Activated naive CD8-positive, alpha-beta T cell treated with anti-CD3 and anti-CD28 coated beads, Interleukin-2, amount 10 ng/mL, durations not matched to agents 7 days and 5 days (primary cell): ENCODE measurements around the gene FCHO1. TPM values are rescaled to one million over a fixed set of nuclear protein-coding genes. Genes with fewer than 3 reads are reported as not detected.

Experiments used
- ATAC-seq: fragments of 150-1000 bp; cut with Tn5 transposase; one replicate; pipeline ENCODE4 v1.10.0; 2021; ENCODE audit warnings: low read depth, moderate library complexity
- POLR2A ChIA-PET: fragments of 350-600 bp; sonication (Branson Sonifier 250); formaldehyde crosslinking; loops from one replicate; lab custom pipeline; 2021; ENCODE audit warnings: antibody characterized with exemption; lab: Charles Lee
- DNase-seq: peaks from one replicate; pipeline ENCODE4 v3.0.0; 2021
- H3K27ac Mint-ChIP-seq: one replicate; pipeline ENCODE4 v1.8.0; 2022; ENCODE audit warnings: mild to moderate bottlenecking, mixed read lengths
- H3K27me3 Mint-ChIP-seq: one replicate; pipeline ENCODE4 v1.8.0; 2022; ENCODE audit warnings: mild to moderate bottlenecking, moderate library complexity, mixed read lengths
- H3K36me3 Mint-ChIP-seq: one replicate; pipeline ENCODE4 v1.8.0; 2021; ENCODE audit warnings: mild to moderate bottlenecking, mixed read lengths
- H3K4me1 Mint-ChIP-seq: one replicate; pipeline ENCODE4 v1.8.0; 2021; ENCODE audit warnings: mixed read lengths
- H3K4me3 Mint-ChIP-seq: one replicate; pipeline ENCODE4 v1.8.0; 2022; ENCODE audit warnings: mild to moderate bottlenecking, moderate library complexity, mixed read lengths
- H3K9me3 Mint-ChIP-seq: one replicate; pipeline ENCODE4 v1.8.0; 2021; ENCODE audit warnings: mixed read lengths
- total RNA-seq, 2 experiments: library from RNA; stranded (reverse); gene quantifications; one replicate each; pipeline ENCODE4 v1.2.3, GENCODE V29; 2021

FCHO1 gene
- total RNA-seq, 2 experiments from 2014 or later, result 74.2 to 77.9 TPM

GRCh38 chr19:17812099-17812498 lies 60.8 kb downstream of the FCHO1 start:
- no peak overlapping the region for H3K4me3 Mint-ChIP-seq
- ATAC-seq (no peak), DNase-seq (no peak)
- no peaks in the 10 kb centered on the region for H3K9me3 Mint-ChIP-seq
- H3K36me3 Mint-ChIP-seq, result peaks cover 1% of the 10 kb centered on the region
- no peak overlapping the region for H3K27ac Mint-ChIP-seq
- H3K27me3 Mint-ChIP-seq, result peaks cover 10% of the 10 kb centered on the region
- H3K4me1 Mint-ChIP-seq, result peaks cover 8% of the 10 kb centered on the region
- POLR2A ChIA-PET, result no interaction called here

- DNase-seq, result no peak
- no peak overlapping the region for H3K27ac Mint-ChIP-seq
- peaks cover 1% of the 10 kb centered on the region for H3K36me3 Mint-ChIP-seq
- ATAC-seq, result no peak
- H3K27me3 Mint-ChIP-seq, result no peaks in the 10 kb centered on the region
- POLR2A ChIA-PET, result interaction anchor here (0.7 kb wide), 2 partner anchors 10 to 1345 kb away, joined by 3 read pairs; no protein-coding TSS in a partner anchor
- no peak overlapping the region for H3K4me3 Mint-ChIP-seq
- no peaks in the 10 kb centered on the region for H3K9me3 Mint-ChIP-seq
- H3K4me1 Mint-ChIP-seq, result peaks cover 2% of the 10 kb centered on the region
Observed at GRCh38 chr19:17817668-17818363, 66.5 kb downstream of the FCHO1 start.

- no peak for ATAC-seq
- Mint-ChIP-seq H3K9me3 (no peaks in the 10 kb centered on the region), H3K27ac (no peak within 1 kb of the TSS), H3K27me3 (no peaks in the 10 kb centered on the region), H3K36me3 (peaks cover 4% of the 10 kb centered on the region), H3K4me3 (no peak within 1 kb of the TSS), H3K4me1 (no peaks in the 10 kb centered on the region)
- POLR2A ChIA-PET, result no interaction called here
- no peak for DNase-seq
Observed at GRCh38 chr19:17821190-17821589, 69.9 kb downstream of the FCHO1 start, which contains the start of gene INSL3. Gene INSL3, minus strand, starts transcription at chr19:17821519. Its CDS starts 13 bp downstream, at chr19:17821506.

DNA sequence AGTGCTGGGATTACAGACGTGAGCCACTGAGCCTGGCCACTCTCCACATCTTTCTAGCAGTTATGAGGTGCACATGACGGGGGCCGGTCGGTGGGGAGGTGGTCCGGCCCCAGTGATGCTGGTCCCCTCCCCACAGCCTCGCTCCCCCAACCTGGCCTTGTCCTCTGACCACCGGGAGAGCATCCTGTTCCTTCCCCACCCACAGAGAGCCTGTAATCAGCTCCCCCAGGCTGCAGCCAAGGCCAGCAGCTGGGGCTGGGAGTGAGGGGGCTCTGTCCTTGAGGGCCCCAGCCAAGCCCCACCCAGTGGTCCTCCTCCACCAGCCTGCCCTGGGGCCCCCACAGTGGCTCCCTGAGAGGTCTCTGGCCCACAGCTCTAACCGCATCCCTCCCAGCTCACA lies 73.1 kb downstream of the FCHO1 start:
- no peak overlapping the region for H3K4me3 Mint-ChIP-seq
- H3K4me1 Mint-ChIP-seq, result peaks cover 3% of the 10 kb centered on the region
- no peak overlapping the region for H3K27ac Mint-ChIP-seq
- no peaks in the 10 kb centered on the region for H3K9me3 Mint-ChIP-seq
- POLR2A ChIA-PET, result interaction anchor here (1.5 to 2.2 kb wide), 3 partner anchors 15 to 23 kb away, joined by 3 to 5 read pairs (median 4); no protein-coding TSS in a partner anchor
- H3K27me3 Mint-ChIP-seq, result no peaks in the 10 kb centered on the region
- DNase-seq, result no peak
- peaks cover 9% of the 10 kb centered on the region for H3K36me3 Mint-ChIP-seq
- ATAC-seq, result no peak

DNA sequence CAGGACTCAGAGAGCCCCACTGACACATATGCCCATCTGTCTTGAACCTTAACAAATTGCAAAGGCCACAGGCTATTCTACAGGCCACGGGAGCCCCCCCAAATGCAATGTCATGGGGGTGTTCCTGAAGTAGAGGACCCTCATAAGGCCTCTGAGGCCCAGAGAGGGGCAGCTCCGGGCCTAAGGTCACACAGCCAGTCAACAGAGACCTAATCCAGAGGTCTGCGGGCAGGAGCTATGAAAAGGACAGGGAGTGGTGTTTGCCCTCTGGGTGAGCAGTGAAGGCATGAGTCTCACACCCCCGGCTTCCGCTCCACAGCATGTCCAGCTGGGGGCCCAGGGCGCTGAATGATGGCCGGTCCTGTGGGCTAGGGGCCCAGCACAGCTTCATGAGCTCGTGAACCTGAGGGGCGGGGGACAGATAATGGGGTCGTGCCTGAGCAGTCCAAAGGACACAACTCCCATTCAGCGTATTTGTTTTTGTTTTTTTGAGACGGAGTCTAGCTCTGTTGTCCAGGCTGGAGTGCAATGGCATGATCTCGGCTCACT lies 75.3 kb downstream of the FCHO1 start:
- no peaks in the 10 kb centered on the region for H3K9me3 Mint-ChIP-seq
- no peak for ATAC-seq
- no peak overlapping the region for H3K27ac Mint-ChIP-seq

GRCh38 chr19:17829855-17830566 lies 78.7 kb downstream of the FCHO1 start:
- DNase-seq, result no peak
- no peak for ATAC-seq
- Mint-ChIP-seq H3K27ac (no peak overlapping the region), H3K9me3 (peaks cover 1% of the 10 kb centered on the region), H3K27me3 (no peaks in the 10 kb centered on the region), H3K36me3 (peaks cover 49% of the 10 kb centered on the region), H3K4me3 (no peak overlapping the region), H3K4me1 (peaks cover 3% of the 10 kb centered on the region)
- POLR2A ChIA-PET, result interaction anchor here (0.9 kb wide), 1 partner anchor 17 kb away, joined by 3 read pairs; no protein-coding TSS in a partner anchor

More for the DNA sequence above, 75.3 kb downstream of the FCHO1 start:
- Mint-ChIP-seq H3K4me3 (no peak overlapping the region), H3K4me1 (peaks cover 3% of the 10 kb centered on the region), H3K27me3 (no peaks in the 10 kb centered on the region), H3K36me3 (peaks cover 24% of the 10 kb centered on the region)
- no peak for DNase-seq
- POLR2A ChIA-PET, result no interaction called here

DNA sequence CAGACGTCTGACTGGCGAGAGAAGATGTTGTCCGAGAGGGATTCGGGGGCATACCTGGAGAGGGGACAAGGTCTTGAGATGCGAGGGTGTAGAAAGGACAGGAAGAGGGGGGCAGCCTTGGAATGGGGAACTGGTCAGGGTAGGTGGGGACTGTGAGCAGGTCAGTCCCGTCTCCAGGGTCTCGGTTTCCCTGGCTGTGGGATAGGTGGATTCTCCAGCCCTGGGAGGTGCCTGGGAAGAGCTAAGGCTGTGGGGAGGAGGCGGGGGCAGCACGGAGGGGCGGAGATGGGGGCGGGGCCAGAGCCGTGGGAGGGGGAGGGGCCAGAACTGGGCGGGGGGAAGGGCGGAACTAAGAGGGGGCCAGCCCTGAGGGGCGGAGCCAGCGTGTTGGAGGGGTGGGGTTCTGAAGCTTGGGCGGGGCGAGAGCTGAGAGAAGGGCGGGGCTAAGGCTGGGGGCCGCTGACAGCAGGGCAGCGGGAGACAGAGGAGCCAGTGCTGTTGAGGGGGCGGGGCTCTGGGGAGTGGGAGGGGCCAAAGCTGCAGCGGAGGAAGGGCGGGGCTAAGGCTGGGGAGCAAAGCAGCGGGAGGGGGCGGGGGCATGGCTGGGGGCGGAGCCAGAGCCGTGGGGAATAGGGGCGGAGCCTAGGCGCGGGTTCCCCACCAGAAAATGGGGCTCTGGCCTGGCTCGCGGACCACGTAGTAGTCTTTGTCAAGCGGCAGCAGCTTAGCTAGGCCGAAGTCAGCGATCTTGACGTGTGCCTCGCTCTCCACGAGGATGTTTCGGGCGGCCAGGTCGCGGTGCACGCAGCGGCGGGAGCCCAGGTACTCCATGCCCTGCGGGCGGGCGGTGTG lies 79.5 kb downstream of the FCHO1 start:
- POLR2A ChIA-PET, result interaction anchor here (0.9 kb wide), 1 partner anchor 16 kb away, joined by 3 read pairs; no protein-coding TSS in a partner anchor

DNA sequence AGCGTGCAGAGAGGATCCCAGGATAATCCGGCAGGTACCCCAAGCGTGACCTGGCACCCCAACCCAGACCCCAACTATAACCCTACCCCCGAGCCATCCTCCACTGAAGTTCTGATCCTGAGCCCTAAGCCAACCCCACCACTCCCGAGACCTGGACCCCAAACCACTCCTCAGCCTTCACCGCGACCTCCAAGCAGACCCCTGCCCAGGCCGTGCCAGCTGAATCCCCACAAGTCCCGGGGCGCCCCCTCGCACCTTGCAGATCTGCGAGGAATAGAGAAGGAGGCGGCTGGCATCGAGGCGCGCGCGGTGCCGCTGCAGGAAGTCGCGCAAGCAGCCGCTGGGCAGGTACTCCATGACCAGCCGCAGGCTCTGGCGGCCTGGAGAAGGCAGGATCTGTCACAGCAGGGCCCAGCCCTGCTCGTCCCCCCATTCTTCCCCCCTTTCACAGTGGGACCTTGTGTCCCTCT lies 80.2 kb downstream of the FCHO1 start:
- H3K4me3 Mint-ChIP-seq, result no peak overlapping the region
- POLR2A ChIA-PET, result no interaction called here
- H3K9me3 Mint-ChIP-seq, result peaks cover 1% of the 10 kb centered on the region
- ATAC-seq (no peak), DNase-seq (no peak)
- H3K4me1 Mint-ChIP-seq, result peaks cover 9% of the 10 kb centered on the region
- H3K27me3 Mint-ChIP-seq, result no peaks in the 10 kb centered on the region
- peaks cover 56% of the 10 kb centered on the region for H3K36me3 Mint-ChIP-seq
- H3K27ac Mint-ChIP-seq, result no peak overlapping the region

More for the DNA sequence above, 79.5 kb downstream of the FCHO1 start:
- DNase-seq (peak; percentile 51), ATAC-seq (peak; percentile 35)
- Mint-ChIP-seq H3K27me3 (no peaks in the 10 kb centered on the region), H3K36me3 (peaks cover 52% of the 10 kb centered on the region), H3K9me3 (peaks cover 1% of the 10 kb centered on the region), H3K27ac (no peak overlapping the region), H3K4me3 (no peak overlapping the region), H3K4me1 (peaks cover 9% of the 10 kb centered on the region)

GRCh38 chr19:17832443-17833208 lies 81.3 kb downstream of the FCHO1 start:
- ATAC-seq (no peak), DNase-seq (no peak)
- no peak overlapping the region for H3K4me3 Mint-ChIP-seq
- POLR2A ChIA-PET, result interaction anchor here (0.9 to 1.5 kb wide), 2 partner anchors 10 to 15 kb away, joined by 3 to 4 read pairs; partner anchors contain the start of gene JAK3
- no peaks in the 10 kb centered on the region for H3K27me3 Mint-ChIP-seq
- H3K27ac Mint-ChIP-seq, result no peak overlapping the region
- peaks cover 1% of the 10 kb centered on the region for H3K9me3 Mint-ChIP-seq
- H3K4me1 Mint-ChIP-seq, result peaks cover 12% of the 10 kb centered on the region
- H3K36me3 Mint-ChIP-seq, result peaks cover 63% of the 10 kb centered on the region

DNA sequence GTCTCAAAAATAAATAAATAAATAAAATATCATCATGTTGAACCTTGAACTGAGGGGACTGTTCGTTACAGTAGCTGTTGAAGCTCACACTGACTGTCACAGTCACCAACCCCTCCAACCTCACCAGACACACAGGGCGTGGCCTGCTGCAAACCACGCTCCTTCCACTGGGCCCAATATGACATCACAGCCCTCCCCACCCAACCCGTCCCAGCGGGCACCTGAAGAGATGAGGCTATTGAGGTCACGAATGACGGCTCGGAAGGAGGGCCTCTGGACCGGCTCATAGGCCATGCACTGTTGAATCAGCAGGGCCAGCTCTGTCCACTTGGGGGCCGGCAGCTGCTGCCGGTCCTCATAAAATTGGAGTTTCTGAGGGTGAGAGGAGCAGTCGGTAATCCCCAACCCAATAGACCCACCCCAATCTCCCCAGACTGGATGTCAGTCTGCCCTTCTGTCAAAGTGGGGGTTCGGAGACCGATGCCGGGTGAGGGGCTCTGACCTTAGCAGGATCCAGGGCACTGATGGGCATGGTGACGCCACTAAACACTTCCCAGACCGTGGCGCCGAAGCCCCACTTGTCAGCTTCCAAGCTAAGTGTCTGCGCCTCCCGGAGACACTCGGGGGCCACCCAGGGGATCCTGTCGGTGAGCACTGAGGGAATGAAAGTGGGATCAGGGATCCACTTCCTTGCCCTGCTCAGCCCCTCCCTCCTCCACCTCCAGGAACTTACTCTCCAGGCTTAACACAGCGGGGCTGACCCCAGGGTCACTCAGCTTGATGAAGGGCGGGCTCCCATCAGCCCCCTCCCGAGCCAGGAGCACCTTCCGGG lies 83.3 kb downstream of the FCHO1 start:
- Mint-ChIP-seq H3K27me3 (no peaks in the 10 kb centered on the region), H3K9me3 (peaks cover 1% of the 10 kb centered on the region), H3K27ac (no peak overlapping the region), H3K4me1 (peaks cover 9% of the 10 kb centered on the region), H3K36me3 (peaks cover 68% of the 10 kb centered on the region), H3K4me3 (no peak overlapping the region)
- ATAC-seq, result no peak
- POLR2A ChIA-PET, result interaction anchor here (0.8 to 1.2 kb wide), 2 partner anchors 11 to 30 kb away, joined by 3 to 7 read pairs; no protein-coding TSS in a partner anchor
- DNase-seq, result no peak

GRCh38 chr19:17835182-17836006 lies 84.1 kb downstream of the FCHO1 start:
- H3K27me3 Mint-ChIP-seq, result no peaks in the 10 kb centered on the region
- POLR2A ChIA-PET, result interaction anchor here (1.2 kb wide), 1 partner anchor 31 kb away, joined by 7 read pairs; no protein-coding TSS in a partner anchor

More at GRCh38 chr19:17835182-17836006, 84.1 kb downstream of the FCHO1 start:
- Mint-ChIP-seq H3K9me3 (peaks cover 1% of the 10 kb centered on the region), H3K27ac (peak overlapping the region; percentile 2), H3K36me3 (peaks cover 66% of the 10 kb centered on the region), H3K4me3 (no peak overlapping the region), H3K4me1 (peaks cover 9% of the 10 kb centered on the region)
- no peak for DNase-seq
- no peak for ATAC-seq
